Esophagus muscularis mucosa (tissue), 4 donors: ENCODE results near the gene PLCH1. TPM values are rescaled to one million over a fixed set of nuclear protein-coding genes. Genes with fewer than 3 reads are reported as not detected.

ENCODE experiments used
- DNase-seq: peaks from one replicate; pipeline ENCODE4 v3.0.0-alpha.2; 2017; ENCODE audit errors: extremely low spot score
- H3K27ac ChIP-seq, 4 donors: fragments of 200-600 bp; sonication (generic); replicated peaks in 1 of 4; 1 replicate in 3 of 4; 2 replicates in 1 of 4; pipeline ENCODE4 v1.5.1; 2016 to 2019; ENCODE audit warnings: mild to moderate bottlenecking in 1 of 4
- H3K27me3 ChIP-seq, 4 donors: fragments of 200-600 bp; sonication (generic); one replicate each; pipeline versions ENCODE4 v1.5.1 to v1.6.0; 2016 to 2019
- H3K36me3 ChIP-seq, 4 donors: fragments of 200-600 bp; sonication (generic); one replicate each; pipeline ENCODE4 v1.5.1; 2016 to 2019
- H3K4me1 ChIP-seq, 4 donors: fragments of 200-600 bp; sonication (generic); one replicate each; pipeline ENCODE4 v1.5.1; 2016 to 2019
- H3K4me3 ChIP-seq, 4 donors: fragments of 200-600 bp; sonication (generic); 1 replicate in 2 of 4; 2 replicates in 2 of 4; pipeline ENCODE4 v1.5.1; 2016 to 2019; ENCODE audit warnings: mild to moderate bottlenecking in 4 of 4, moderate library complexity in 1 of 4
- H3K9me3 ChIP-seq, 4 donors: fragments of 200-600 bp; sonication (generic); 1 replicate in 3 of 4; 2 replicates in 1 of 4; pipeline ENCODE4 v1.5.1; 2016 to 2019
- CTCF ChIP-seq, 3 experiments: fragments of 200-600 bp in 2 of 3; fragments of 450-650 bp in 1 of 3; sonication (generic) in 2 of 3; IDR thresholded peaks; one replicate each; pipeline ENCODE4 v1.5.1; 2017 to 2019; ENCODE audit warnings: antibody characterized with exemption in 3 of 3, mild to moderate bottlenecking in 2 of 3, moderate library complexity in 1 of 3
- EP300 ChIP-seq: sonication (generic); formaldehyde crosslinking; IDR thresholded peaks from one replicate; pipeline ENCODE4 v1.6.1; 2017; ENCODE audit warnings: antibody characterized with exemption
- POLR2A ChIP-seq: fragments of 450-650 bp; IDR thresholded peaks from one replicate; pipeline ENCODE4 v1.6.1; 2017; ENCODE audit warnings: antibody characterized with exemption, moderate library complexity, mild to moderate bottlenecking, low read depth
- POLR2AphosphoS5 ChIP-seq, 2 donors: sonication (generic); formaldehyde crosslinking; IDR thresholded peaks; one replicate each; pipeline ENCODE4 v1.6.1; 2017; ENCODE audit warnings: antibody characterized with exemption in 2 of 2
- WGBS: methylation state at CpG from one replicate; pipeline ENCODE4 v1.1.5; 2018; 5-methylcytosine and 5-hydroxymethylcytosine counted together
- intact Hi-C: fragments of 100-400 bp; cut with DNase I; formaldehyde crosslinking; loops from one replicate; pipeline ENCODE4 v1.15.1; 2023
- total RNA-seq, 4 donors: library from RNA; depleted of rRNA; stranded (reverse); fragments of >200 nt; gene quantifications; one replicate each; pipeline versions ENCODE4 v1.1.0 to v1.2.1, GENCODE V29; 2016

PLCH1 gene
- total RNA-seq, 4 donors from 2014 or later = under 0.01 to 0.52 (median 0.36) TPM

- no peaks in the 10 kb centered on the region for H3K9me3 ChIP-seq
- H3K36me3 ChIP-seq = no peaks in the 10 kb centered on the region
- H3K27ac ChIP-seq = no peak overlapping the region
- 57% methylated on average over 6 of the region's 6 CpGs for WGBS
- no peaks in the 10 kb centered on the region for H3K4me1 ChIP-seq
- DNase-seq = no peak
- no peak overlapping the region for H3K4me3 ChIP-seq
- no peaks in the 10 kb centered on the region for H3K27me3 ChIP-seq
- intact Hi-C loops = loop anchor here (2.0 kb wide), 1 partner anchor 350 kb away; no protein-coding TSS in a partner anchor
- no peak for TF ChIP-seq POLR2AphosphoS5 (IDR thresholded peaks at IDR 0.05)
- TF ChIP-seq POLR2A = no peak
- TF ChIP-seq CTCF (IDR thresholded peaks at IDR 0.05) = peak; percentile 37 to 47 (median 38)
These were observed 391.9 kb downstream of the PLCH1 start for GRCh38 chr3:155352900-155353490.

GRCh38 chr3:155350571-155350970 is 394.3 kb downstream of the PLCH1 start:
- H3K4me1 ChIP-seq = no peaks in the 10 kb centered on the region
- no peak overlapping the region for H3K4me3 ChIP-seq
- H3K27me3 ChIP-seq = no peaks in the 10 kb centered on the region
- no peak for DNase-seq
- H3K36me3 ChIP-seq = no peaks in the 10 kb centered on the region
- TF ChIP-seq POLR2AphosphoS5 (IDR thresholded peaks at IDR 0.05) (no peak), POLR2A (no peak), EP300 (no peak), CTCF (IDR thresholded peaks at IDR 0.05) (no peak)
- WGBS = 86% methylated on average over 1 of the region's 1 CpG
- H3K9me3 ChIP-seq = no peaks in the 10 kb centered on the region
- H3K27ac ChIP-seq = no peak overlapping the region
- intact Hi-C loops = no loop called here

GRCh38 chr3:155347901-155348300 is 397.0 kb downstream of the PLCH1 start:
- Histone ChIP-seq H3K36me3 (no peaks in the 10 kb centered on the region), H3K27ac (no peak overlapping the region), H3K27me3 (no peaks in the 10 kb centered on the region), H3K4me1 (no peaks in the 10 kb centered on the region), H3K4me3 (no peak overlapping the region), H3K9me3 (no peaks in the 10 kb centered on the region)
- DNase-seq = no peak
- intact Hi-C loops = no loop called here
- 86% methylated on average over 1 of the region's 1 CpG for WGBS
- TF ChIP-seq POLR2AphosphoS5 (IDR thresholded peaks at IDR 0.05) (no peak), EP300 (no peak), POLR2A (no peak), CTCF (IDR thresholded peaks at IDR 0.05) (no peak)

GRCh38 chr3:155342344-155342743 is 402.5 kb downstream of the PLCH1 start:
- no peak for DNase-seq
- intact Hi-C loops = no loop called here
- no peak overlapping the region for H3K27ac ChIP-seq
- TF ChIP-seq CTCF (IDR thresholded peaks at IDR 0.05) (no peak), EP300 (no peak), POLR2AphosphoS5 (IDR thresholded peaks at IDR 0.05) (no peak), POLR2A (no peak)
- H3K4me3 ChIP-seq = no peak overlapping the region
- H3K4me1 ChIP-seq = no peaks in the 10 kb centered on the region
- H3K9me3 ChIP-seq = no peaks in the 10 kb centered on the region
- no peaks in the 10 kb centered on the region for H3K27me3 ChIP-seq
- no peaks in the 10 kb centered on the region for H3K36me3 ChIP-seq
- 54% methylated on average over 3 of the region's 3 CpGs for WGBS

GRCh38 chr3:155339052-155339451 is 405.8 kb downstream of the PLCH1 start:
- Histone ChIP-seq H3K36me3 (no peaks in the 10 kb centered on the region), H3K4me3 (no peak overlapping the region), H3K27ac (no peak overlapping the region), H3K4me1 (no peaks in the 10 kb centered on the region), H3K27me3 (no peaks in the 10 kb centered on the region), H3K9me3 (no peaks in the 10 kb centered on the region)
- intact Hi-C loops = no loop called here
- no peak for TF ChIP-seq POLR2AphosphoS5 (IDR thresholded peaks at IDR 0.05)
- no peak for TF ChIP-seq CTCF (IDR thresholded peaks at IDR 0.05)
- TF ChIP-seq EP300 = no peak
- TF ChIP-seq POLR2A = no peak
- DNase-seq = no peak
